WTC11 (cell line): ENCODE data around the gene TNIK. TPM values are rescaled to one million over a fixed set of nuclear protein-coding genes. Genes with fewer than 3 reads are reported as not detected.
A peak's percentile ranks its signal among the peaks of the same experiment; 100 is the strongest.

Experiments
- ATAC-seq: fragments of 200-7000 bp; cut with Tn5 transposase; 2 replicates; pipeline ENCODE4 v1.10.0; 2021; ENCODE audit warnings: mild to moderate bottlenecking, moderate library complexity
- CTCF ChIA-PET: fragments of 300-600 bp; sonication (Branson Sonifier 250); formaldehyde crosslinking; loops from one replicate; lab custom pipeline; 2021; ENCODE audit warnings: antibody characterized with exemption; lab: Charles Lee
- POLR2A ChIA-PET: fragments of 350-600 bp; sonication (Branson Sonifier 250); formaldehyde crosslinking; loops from one replicate; lab custom pipeline; 2021; ENCODE audit warnings: antibody characterized with exemption; lab: Charles Lee
- DNase-seq: peaks from one replicate; pipeline ENCODE4 v3.0.0; 2021; ENCODE audit warnings: low spot score
- H3K27ac Mint-ChIP-seq: 2 replicates; pipeline ENCODE4 v1.8.0; 2021; ENCODE audit warnings: mixed read lengths
- H3K27me3 Mint-ChIP-seq: 2 replicates; pipeline ENCODE4 v1.8.0; 2021; ENCODE audit warnings: low read depth, mild to moderate bottlenecking, moderate library complexity, mixed read lengths
- H3K36me3 Mint-ChIP-seq: 2 replicates; pipeline ENCODE4 v1.8.0; 2021; ENCODE audit warnings: mixed read lengths
- H3K4me1 Mint-ChIP-seq: 2 replicates; pipeline ENCODE4 v1.8.0; 2022; ENCODE audit warnings: mixed read lengths
- H3K4me3 Mint-ChIP-seq: 2 replicates; pipeline ENCODE4 v1.8.0; 2021; ENCODE audit warnings: mild to moderate bottlenecking, moderate library complexity, mixed read lengths
- H3K9me3 Mint-ChIP-seq: 2 replicates; pipeline ENCODE4 v1.8.0; 2021; ENCODE audit warnings: mixed read lengths
- AR ChIP-seq: fragments of 250-450 bp; sonication (Bioruptor Pico); IDR thresholded peaks from 2 replicates; pipeline ENCODE4 v1.9.0; 2021; ENCODE audit warnings: mild to moderate bottlenecking
- ATF1 ChIP-seq: sonication (generic); formaldehyde crosslinking; IDR thresholded peaks from 2 replicates; pipeline ENCODE4 v1.8.1; 2023; ENCODE audit warnings: mild to moderate bottlenecking, moderate library complexity, missing genetic modification reagents
- EMX1 ChIP-seq: fragments of 250-450 bp; sonication (Bioruptor Pico); IDR thresholded peaks from 2 replicates; pipeline ENCODE4 v1.8.0; 2021; ENCODE audit warnings: mild to moderate bottlenecking
- ETV6 ChIP-seq: sonication (generic); formaldehyde crosslinking; IDR thresholded peaks from 2 replicates; pipeline ENCODE4 v1.8.1; 2022; ENCODE audit warnings: mild to moderate bottlenecking, missing genetic modification reagents
- FOXJ3 ChIP-seq: sonication (generic); formaldehyde crosslinking; IDR thresholded peaks from 2 replicates; pipeline ENCODE4 v1.9.0; 2021; ENCODE audit warnings: missing genetic modification reagents, mild to moderate bottlenecking, borderline replicate concordance
- GRHL2 ChIP-seq: fragments of 250-450 bp; sonication (Bioruptor Pico); IDR thresholded peaks from 2 replicates; pipeline ENCODE4 v1.8.0; 2022; ENCODE audit warnings: mild to moderate bottlenecking, moderate library complexity; ENCODE audit not compliant: insufficient replicate concordance, severe bottlenecking
- MYBL2 ChIP-seq: sonication (generic); formaldehyde crosslinking; IDR thresholded peaks from 2 replicates; pipeline ENCODE4 v1.8.1; 2023; ENCODE audit warnings: mild to moderate bottlenecking, moderate library complexity, missing genetic modification reagents
- NFATC4 ChIP-seq: fragments of 250-450 bp; sonication (Bioruptor Pico); IDR thresholded peaks from 2 replicates; pipeline ENCODE4 v1.9.0; 2021; ENCODE audit warnings: mild to moderate bottlenecking
- NR1H2 ChIP-seq: sonication (generic); formaldehyde crosslinking; IDR thresholded peaks from 2 replicates; pipeline ENCODE4 v1.9.0; 2021; ENCODE audit warnings: mild to moderate bottlenecking, moderate library complexity, missing genetic modification reagents
- OVOL2 ChIP-seq: fragments of 250-450 bp; sonication (Bioruptor Pico); IDR thresholded peaks from 2 replicates; pipeline ENCODE4 v1.9.0; 2021; ENCODE audit warnings: mild to moderate bottlenecking, borderline replicate concordance
- PRDM15 ChIP-seq: sonication (generic); formaldehyde crosslinking; IDR thresholded peaks from 2 replicates; pipeline ENCODE4 v1.8.0; 2022; ENCODE audit warnings: missing genetic modification reagents
- PREB ChIP-seq: sonication (generic); formaldehyde crosslinking; IDR thresholded peaks from 2 replicates; pipeline ENCODE4 v1.8.1; 2022; ENCODE audit warnings: mild to moderate bottlenecking, missing genetic modification reagents, moderate library complexity, borderline replicate concordance
- PRRX2 ChIP-seq: fragments of 250-450 bp; sonication (Bioruptor Pico); IDR thresholded peaks from 2 replicates; pipeline ENCODE4 v1.8.0; 2021; ENCODE audit warnings: mild to moderate bottlenecking
- STAT6 ChIP-seq: sonication (generic); formaldehyde crosslinking; conservative IDR thresholded peaks from 2 replicates; pipeline ENCODE4 v1.8.1; 2023; ENCODE audit warnings: mild to moderate bottlenecking, low read depth, missing genetic modification reagents, moderate library complexity
- TEAD1 ChIP-seq: sonication (generic); formaldehyde crosslinking; IDR thresholded peaks from 2 replicates; pipeline ENCODE4 v1.8.0; 2022; ENCODE audit warnings: mild to moderate bottlenecking, missing genetic modification reagents
- USF2 ChIP-seq: sonication (generic); formaldehyde crosslinking; IDR thresholded peaks from 2 replicates; pipeline ENCODE4 v1.8.1; 2023; ENCODE audit warnings: mild to moderate bottlenecking, missing genetic modification reagents, moderate library complexity
- ZMAT4 ChIP-seq: fragments of 250-450 bp; sonication (Bioruptor Pico); IDR thresholded peaks from 2 replicates; pipeline ENCODE4 v1.9.0; 2021; ENCODE audit warnings: mild to moderate bottlenecking
- ZNF232 ChIP-seq: sonication (generic); formaldehyde crosslinking; IDR thresholded peaks from 2 replicates; pipeline ENCODE4 v1.8.0; 2022; ENCODE audit warnings: mild to moderate bottlenecking, missing genetic modification reagents
- ZNF281 ChIP-seq: sonication (generic); formaldehyde crosslinking; IDR thresholded peaks from 2 replicates; pipeline ENCODE4 v1.8.0; 2023; ENCODE audit warnings: mild to moderate bottlenecking, missing genetic modification reagents
- ZNF396 ChIP-seq: fragments of 250-450 bp; sonication (Bioruptor Pico); IDR thresholded peaks from 2 replicates; pipeline ENCODE4 v1.8.0; 2021; ENCODE audit warnings: mild to moderate bottlenecking, moderate library complexity, borderline replicate concordance
- total RNA-seq: library from RNA; stranded (reverse); gene quantifications from 3 replicates; pipeline ENCODE4 v1.2.3, GENCODE V29; 2021

The TNIK gene
- total RNA-seq, 1 experiment from 2014 or later = 50.3 TPM

GRCh38 chr3:171276923-171277322, 183.3 kb downstream of the TNIK start (continued):
- TF ChIP-seq OVOL2 (CRISPR knock-in tag) (no peak), TEAD1 (CRISPR knock-in tag) (no peak)

- Mint-ChIP-seq H3K9me3 (peaks cover 7% of the 10 kb centered on the region), H3K27ac (peak overlapping the region; percentile 60; the same call in 1 of the 2 replicates), H3K36me3 (peaks cover 3% of the 10 kb centered on the region; the same call in 1 of the 2 replicates), H3K27me3 (no peaks in the 10 kb centered on the region), H3K4me3 (no peak overlapping the region), H3K4me1 (peaks cover 58% of the 10 kb centered on the region)
- ATAC-seq = no peak
- POLR2A ChIA-PET = no interaction called here
- DNase-seq = no peak
- no peak for TF ChIP-seq ZNF281 (CRISPR knock-in tag)
- no peak for TF ChIP-seq ATF1 (CRISPR knock-in tag)
- TF ChIP-seq ZNF232 (CRISPR knock-in tag) = no peak
- TF ChIP-seq EMX1 (CRISPR knock-in tag) = no peak
- TF ChIP-seq USF2 (CRISPR knock-in tag) = no peak
- no peak for TF ChIP-seq PRDM15
- TF ChIP-seq PRRX2 (CRISPR knock-in tag) = no peak
- TF ChIP-seq MYBL2 (CRISPR knock-in tag) = no peak
- TF ChIP-seq PREB (CRISPR knock-in tag) = no peak
- TF ChIP-seq ZMAT4 (CRISPR knock-in tag) = no peak
- CTCF ChIA-PET = no interaction called here
Measured at GRCh38 chr3:171274222-171274621, 186.0 kb downstream of the TNIK start.

GRCh38 chr3:171270541-171270940, 189.7 kb downstream of the TNIK start:
- DNase-seq (no peak), ATAC-seq (no peak)
- Mint-ChIP-seq H3K36me3 (peaks cover 3% of the 10 kb centered on the region; the same call in 1 of the 2 replicates), H3K27me3 (no peaks in the 10 kb centered on the region), H3K4me1 (peaks cover 74% of the 10 kb centered on the region), H3K9me3 (peaks cover 7% of the 10 kb centered on the region), H3K27ac (no peak overlapping the region), H3K4me3 (no peak overlapping the region)
- ChIA-PET POLR2A (no interaction called here), CTCF (interaction anchor here (0.5 kb wide), 1 partner anchor 892 kb away, joined by 3 read pairs; no protein-coding TSS in a partner anchor)
- no peak for TF ChIP-seq FOXJ3 (CRISPR knock-in tag)
- no peak for TF ChIP-seq ETV6 (CRISPR knock-in tag)
- TF ChIP-seq GRHL2 (CRISPR knock-in tag) = no peak
- TF ChIP-seq NR1H2 (CRISPR knock-in tag) = no peak
- TF ChIP-seq ZNF396 (CRISPR knock-in tag) = no peak
- no peak for TF ChIP-seq STAT6 (CRISPR knock-in tag)
- TF ChIP-seq NFATC4 (CRISPR knock-in tag) = no peak
- no peak for TF ChIP-seq AR (CRISPR knock-in tag)
